Measurements from ENCODE around the gene ZNF134.
A peak's percentile ranks its signal among the peaks of the same experiment; 100 is the strongest.

Gene ZNF134

DNA sequence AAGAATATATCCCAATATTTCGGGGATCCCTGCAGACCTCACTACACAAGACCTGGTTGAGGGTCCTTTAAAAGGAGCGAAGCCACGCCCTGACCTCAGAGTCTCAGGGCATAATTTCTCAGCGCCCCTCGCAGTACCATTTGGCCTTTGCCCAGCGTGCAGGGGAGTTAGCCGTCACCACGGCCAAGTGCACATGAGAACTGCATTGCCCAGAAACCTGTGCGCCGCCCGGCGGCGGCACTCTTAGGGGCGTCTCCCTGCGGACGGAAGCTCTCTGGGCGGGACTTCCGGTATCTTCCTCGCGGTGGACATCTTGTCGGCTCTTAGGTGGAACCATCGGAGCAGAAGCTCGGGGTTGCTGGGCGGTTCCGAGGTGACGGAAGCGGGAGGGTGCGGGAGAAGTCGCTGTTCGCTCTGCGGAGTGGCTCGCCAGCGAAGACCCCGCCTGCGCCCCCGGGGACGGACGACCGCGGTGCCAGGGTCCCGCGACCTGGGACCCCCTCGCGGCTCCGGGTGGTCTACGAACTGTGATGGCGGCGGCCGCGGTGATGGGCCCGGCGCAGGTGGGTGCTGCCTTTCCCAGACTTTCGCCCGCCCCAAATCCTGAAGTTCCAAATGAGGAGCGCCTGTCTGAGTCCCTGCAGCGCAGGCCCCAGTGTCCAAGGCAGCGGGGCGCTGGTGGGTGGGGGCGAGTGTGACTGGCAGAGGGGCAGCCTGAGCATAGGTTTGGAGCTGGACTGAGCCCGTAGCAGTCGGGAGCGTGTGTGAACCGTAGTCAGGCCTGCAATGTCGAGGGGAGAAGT lies at the start of gene ZNF134:
TSS of gene ZNF134 (plus strand) at position 302 of the 803 bp plus-strand sequence. CDS start 5,227 bp downstream, outside the sequence.
- CTCF ChIA-PET: interaction anchor here (0.9 kb wide), 1 partner anchor 19 kb away, joined by 3 read pairs; the partner anchor contains the start of gene ZNF211
- TF ChIP-seq CTCF (IDR thresholded peaks at IDR 0.05; ENCODE audit: control extremely low read depth, extremely low read depth, low read depth, missing control alignments): no peak

DNA sequence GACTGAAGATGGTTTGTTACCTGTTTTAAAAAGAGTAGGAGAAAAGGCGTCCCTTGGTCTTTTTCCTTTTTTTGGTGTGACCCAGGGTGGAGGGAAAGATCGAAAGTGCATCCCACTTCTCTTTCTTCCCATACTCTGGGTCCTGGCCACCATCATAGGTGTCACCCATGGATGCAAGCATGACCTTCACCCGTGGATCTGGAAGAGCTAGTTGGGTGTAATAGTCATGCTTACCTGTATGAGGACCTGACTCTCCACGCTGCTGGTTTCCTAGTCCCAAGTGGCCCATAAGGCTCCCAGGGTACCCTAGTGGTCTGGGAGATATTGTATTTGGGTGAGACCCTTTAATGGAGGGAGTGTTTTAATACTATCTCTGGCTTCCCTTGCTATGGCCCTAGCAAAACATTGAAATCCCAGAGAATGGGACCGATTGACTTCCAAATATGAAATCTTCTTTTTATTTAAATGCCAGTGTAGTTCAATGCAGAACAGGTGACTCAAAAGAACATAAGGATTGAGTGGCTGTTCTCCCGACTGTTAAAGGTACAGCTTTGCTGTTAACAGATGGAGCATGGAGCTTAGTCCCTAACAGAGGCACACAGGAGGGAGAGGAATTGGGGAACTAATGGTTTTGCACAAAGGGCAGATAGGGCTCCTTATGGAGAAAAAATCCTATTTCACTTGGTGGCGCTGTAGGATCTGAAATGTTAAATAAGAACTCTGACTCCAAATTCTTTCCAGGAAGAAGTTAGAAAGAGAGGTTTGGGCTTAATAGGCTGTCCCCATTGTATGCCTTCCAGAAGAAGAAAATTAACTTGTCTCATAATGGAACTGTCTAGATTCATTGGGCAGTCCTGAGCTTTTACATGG lies 47.4 kb upstream of the ZNF134 start:
- POLR2A ChIA-PET: no interaction called here
- TF ChIP-seq CTCF (IDR thresholded peaks at IDR 0.05; ENCODE audit: control extremely low read depth, extremely low read depth, low read depth, missing control alignments): no peak
- DNase-seq (ENCODE audit: extremely low spot score): no peak
- CTCF ChIA-PET: no interaction called here

More for the DNA sequence above, at the start of gene ZNF134:
- POLR2A ChIA-PET: no interaction called here
- peak; percentile 96 for DNase-seq (ENCODE audit: extremely low spot score)

DNA sequence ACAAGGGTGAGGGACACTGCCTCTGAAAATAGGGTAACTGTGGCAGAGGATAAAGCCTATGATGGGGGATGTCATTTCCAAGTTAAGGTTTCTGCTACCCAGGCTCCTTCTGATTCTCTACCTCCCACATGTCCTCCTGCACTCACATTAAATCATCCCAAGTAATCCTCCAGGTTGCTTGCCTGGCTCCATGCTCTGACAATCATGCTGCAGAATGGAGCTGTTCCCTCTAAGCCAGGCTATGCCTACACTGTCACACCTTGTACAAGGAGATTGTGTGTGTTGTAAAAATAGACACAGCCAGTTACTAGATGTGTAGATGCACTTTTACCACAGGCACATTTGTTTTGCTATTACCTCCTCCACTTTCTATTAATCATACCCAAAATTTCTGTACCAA lies 43.3 kb upstream of the ZNF134 start:
- DNase-seq (ENCODE audit: extremely low spot score): no peak
- CTCF ChIA-PET: no interaction called here
- TF ChIP-seq CTCF (IDR thresholded peaks at IDR 0.05; ENCODE audit: control extremely low read depth, extremely low read depth, low read depth, missing control alignments): no peak
- POLR2A ChIA-PET: no interaction called here

DNA sequence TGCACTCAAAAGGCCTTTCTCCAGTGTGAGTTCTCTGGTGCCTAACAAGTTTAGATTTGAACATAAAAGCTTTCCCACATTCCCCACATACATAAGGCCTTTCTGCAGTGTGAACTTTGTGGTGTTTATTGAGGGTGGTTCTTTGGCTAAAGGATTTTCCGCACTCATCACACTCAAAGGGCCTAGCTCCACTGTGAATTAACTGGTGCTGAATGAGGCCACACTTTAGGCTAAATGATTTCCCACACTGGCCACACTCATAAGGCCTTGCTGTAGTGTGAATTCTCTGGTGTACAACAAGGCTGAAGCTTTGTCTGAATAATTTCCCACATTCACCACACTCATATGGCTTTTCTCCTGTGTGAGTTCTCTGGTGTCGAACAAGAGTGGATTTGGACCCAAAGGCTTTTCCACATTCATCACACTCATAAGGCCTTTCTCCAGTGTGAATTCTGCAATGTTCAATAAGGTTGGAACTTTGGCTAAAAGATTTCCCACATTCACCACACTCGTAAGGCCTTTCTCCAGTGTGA lies 41.6 kb upstream of the ZNF134 start:
- CTCF ChIA-PET: no interaction called here
- TF ChIP-seq CTCF (IDR thresholded peaks at IDR 0.05; ENCODE audit: control extremely low read depth, extremely low read depth, low read depth, missing control alignments): no peak
- DNase-seq (ENCODE audit: extremely low spot score): no peak
- POLR2A ChIA-PET: no interaction called here

DNA sequence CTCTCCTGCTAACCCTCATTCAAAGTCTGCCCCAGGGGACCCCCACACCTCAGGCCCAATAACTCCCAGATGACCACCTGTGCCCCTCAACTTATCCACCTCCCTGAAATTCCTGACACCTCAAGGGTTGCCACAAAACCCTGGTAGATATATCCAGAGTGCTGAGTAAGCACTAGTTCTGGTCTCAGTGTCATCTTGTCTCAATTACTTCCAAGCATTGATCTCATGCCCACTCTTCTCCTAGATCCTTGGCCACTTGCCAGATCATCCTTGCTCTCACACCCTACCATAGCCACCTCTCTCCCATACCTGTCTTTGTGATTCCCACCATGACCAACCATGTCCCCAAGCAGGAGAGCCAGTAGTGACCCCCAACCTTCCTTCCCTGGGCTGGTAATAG lies 37.4 kb upstream of the ZNF134 start:
- ChIA-PET POLR2A (no interaction called here), CTCF (no interaction called here)
- TF ChIP-seq CTCF (IDR thresholded peaks at IDR 0.05; ENCODE audit: control extremely low read depth, extremely low read depth, low read depth, missing control alignments): no peak
- no peak for DNase-seq (ENCODE audit: extremely low spot score)

DNA sequence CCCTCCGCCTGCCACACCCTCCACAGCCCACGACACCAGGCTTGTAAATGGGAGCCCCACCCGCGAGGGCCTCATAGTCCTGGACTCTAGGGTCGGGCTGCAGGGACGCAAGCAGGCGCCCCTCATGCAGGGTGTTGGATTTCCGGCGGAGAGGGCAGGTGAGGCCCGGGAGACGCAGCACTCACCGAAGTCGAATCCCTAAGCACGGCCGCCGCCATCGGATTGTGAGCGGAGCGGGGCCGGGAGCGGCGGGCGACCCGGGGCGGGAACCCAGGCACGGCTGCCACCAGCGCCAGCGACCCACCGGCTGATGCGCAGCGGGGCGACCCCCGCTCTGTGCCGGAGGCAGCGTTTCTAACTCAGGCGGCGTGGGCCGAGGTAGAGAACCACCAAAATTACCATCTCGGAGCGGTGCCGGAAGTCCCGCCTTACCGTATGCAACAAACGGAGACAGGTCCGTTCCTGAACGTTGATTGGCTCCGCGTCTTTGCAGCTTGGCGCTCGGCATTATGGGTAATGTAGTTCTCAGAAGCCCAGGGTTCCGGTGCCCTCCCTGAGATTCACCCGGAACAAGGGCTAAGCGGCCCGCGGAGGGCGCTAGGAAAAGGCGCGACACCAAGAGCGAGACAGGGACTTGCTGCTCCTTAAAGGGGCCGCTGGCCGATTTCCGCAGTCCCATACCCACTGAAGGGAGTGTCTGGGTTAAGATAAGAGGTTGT lies 35.4 kb upstream of the ZNF134 start, which contains the start of gene ZNF416:
TSS of gene ZNF416 (minus strand) at position 425 of the 719 bp plus-strand sequence. CDS start at position 218, 207 bp downstream.
- ChIA-PET POLR2A (no interaction called here), CTCF (no interaction called here)
- DNase-seq (ENCODE audit: extremely low spot score): peak; percentile 99
- peak; percentile 40 for TF ChIP-seq CTCF (IDR thresholded peaks at IDR 0.05; ENCODE audit: control extremely low read depth, extremely low read depth, low read depth, missing control alignments)
